MM.1S (cell line): Measurements from ENCODE around the gene FBXW4.

Experiments
- CTCF ChIP-seq: fragments of 300-600 bp; sonication (generic); IDR thresholded peaks from 2 replicates; pipeline ENCODE4 v1.5.1; 2016; ENCODE audit warnings: antibody characterized with exemption, low read length, mixed read lengths
- EZH2 ChIP-seq: fragments of 300-600 bp; sonication (generic); optimal IDR thresholded peaks from 2 replicates; pipeline ENCODE3; 2017; ENCODE audit warnings: low read depth, mild to moderate bottlenecking, antibody characterized with exemption, low read length, mixed read lengths
- EZH2phosphoT487 ChIP-seq: fragments of 300-600 bp; sonication (generic); IDR thresholded peaks from 2 replicates; pipeline ENCODE4 v1.6.1; 2018; ENCODE audit warnings: antibody characterized with exemption, low read length

GRCh38 chr10:101696632-101697031 lies 1.7 kb upstream of the FBXW4 start:
- TF ChIP-seq CTCF (no peak), EZH2 (no peak), EZH2phosphoT487 (no peak)
